CD4-positive, alpha-beta memory T cell (primary cell): ENCODE results near the gene SMIM36. TPM values are rescaled to one million over a fixed set of nuclear protein-coding genes. Genes with fewer than 3 reads are reported as not detected.

Experiments
- CTCF ChIA-PET: fragments of 350-600 bp; sonication (Branson Sonifier 250); formaldehyde crosslinking; loops from one replicate; lab custom pipeline; 2021; ENCODE audit warnings: inconsistent platforms; ENCODE audit not compliant: partially characterized antibody; lab: Charles Lee
- POLR2A ChIA-PET: fragments of 350-600 bp; sonication (Branson Sonifier 250); formaldehyde crosslinking; loops from one replicate; lab custom pipeline; 2021; ENCODE audit not compliant: partially characterized antibody; lab: Charles Lee
- DNase-seq, 5 donors: peaks; one replicate each; pipeline versions ENCODE4 v3.0.0 to v3.0.0-alpha.2; 2020 to 2022; ENCODE audit warnings: mixed read lengths in 1 of 5
- H3K27ac ChIP-seq: one replicate; pipeline ENCODE4 v1.7.0; 2013; ENCODE audit warnings: low read depth, low read length
- H3K27me3 ChIP-seq: 2 replicates; pipeline ENCODE4 v1.7.0; 2013; ENCODE audit warnings: mild to moderate bottlenecking, low read length, moderate library complexity; ENCODE audit not compliant: insufficient read depth
- H3K36me3 ChIP-seq: 2 replicates; pipeline ENCODE4 v1.7.0; 2013; ENCODE audit warnings: mild to moderate bottlenecking, low read length, moderate library complexity; ENCODE audit not compliant: insufficient read depth
- H3K4me1 ChIP-seq: 2 replicates; pipeline ENCODE4 v1.7.0; 2013; ENCODE audit warnings: mild to moderate bottlenecking, low read length, moderate library complexity; ENCODE audit not compliant: insufficient read depth
- H3K4me3 ChIP-seq, 2 donors: one replicate each; pipeline ENCODE4 v1.7.0; 2013; ENCODE audit warnings: low read length in 2 of 2, mild to moderate bottlenecking in 1 of 2
- H3K9me3 ChIP-seq, 2 donors: one replicate each; pipeline ENCODE4 v1.7.0; 2013; ENCODE audit warnings: low read length in 2 of 2, control low read depth in 1 of 2; ENCODE audit not compliant: control insufficient read depth in 1 of 2
- H3K27ac Mint-ChIP-seq, 7 donors: one replicate each; pipeline ENCODE4 v1.8.0; 2020 to 2021; ENCODE audit warnings: mixed read lengths in 7 of 7, mild to moderate bottlenecking in 6 of 7, inconsistent platforms in 3 of 7, moderate library complexity in 3 of 7
- H3K27me3 Mint-ChIP-seq, 2 donors: one replicate each; pipeline ENCODE4 v1.8.0; 2020 to 2021; ENCODE audit warnings: mixed read lengths in 2 of 2
- H3K36me3 Mint-ChIP-seq, 2 donors: one replicate each; pipeline ENCODE4 v1.8.0; 2020 to 2021; ENCODE audit warnings: mixed read lengths in 2 of 2, inconsistent platforms in 1 of 2, mild to moderate bottlenecking in 1 of 2
- H3K4me1 Mint-ChIP-seq, 4 donors: one replicate each; pipeline ENCODE4 v1.8.0; 2020 to 2021; ENCODE audit warnings: mixed read lengths in 4 of 4, mild to moderate bottlenecking in 1 of 4
- H3K4me3 Mint-ChIP-seq, 8 donors: one replicate each; pipeline ENCODE4 v1.8.0; 2020 to 2021; ENCODE audit warnings: mixed read lengths in 8 of 8, mild to moderate bottlenecking in 7 of 8, moderate library complexity in 6 of 8, inconsistent platforms in 3 of 8
- H3K9me3 Mint-ChIP-seq, 8 donors: one replicate each; pipeline ENCODE4 v1.8.0; 2020 to 2021; ENCODE audit warnings: mixed read lengths in 8 of 8, mild to moderate bottlenecking in 5 of 8, inconsistent platforms in 3 of 8, moderate library complexity in 1 of 8
- intact Hi-C: fragments of 100-400 bp; cut with micrococcal nuclease; formaldehyde crosslinking; loops from one replicate; pipeline ENCODE4 v1.15.1; 2023
- polyA plus RNA-seq, 2 donors: library from polyadenylated mRNA; unstranded; fragments of 300-500 nt; fragmentation: Illumina TruSeq; gene quantifications; one replicate each; pipeline ENCODE4 v1.2.3, GENCODE V29; 2021
- total RNA-seq, 2 experiments: library from RNA; stranded (reverse); gene quantifications; one replicate each; pipeline ENCODE4 v1.2.3, GENCODE V29; 2021

SMIM36 gene
- total and polyA plus RNA-seq, 4 experiments from 2014 or later, result not detected

DNA sequence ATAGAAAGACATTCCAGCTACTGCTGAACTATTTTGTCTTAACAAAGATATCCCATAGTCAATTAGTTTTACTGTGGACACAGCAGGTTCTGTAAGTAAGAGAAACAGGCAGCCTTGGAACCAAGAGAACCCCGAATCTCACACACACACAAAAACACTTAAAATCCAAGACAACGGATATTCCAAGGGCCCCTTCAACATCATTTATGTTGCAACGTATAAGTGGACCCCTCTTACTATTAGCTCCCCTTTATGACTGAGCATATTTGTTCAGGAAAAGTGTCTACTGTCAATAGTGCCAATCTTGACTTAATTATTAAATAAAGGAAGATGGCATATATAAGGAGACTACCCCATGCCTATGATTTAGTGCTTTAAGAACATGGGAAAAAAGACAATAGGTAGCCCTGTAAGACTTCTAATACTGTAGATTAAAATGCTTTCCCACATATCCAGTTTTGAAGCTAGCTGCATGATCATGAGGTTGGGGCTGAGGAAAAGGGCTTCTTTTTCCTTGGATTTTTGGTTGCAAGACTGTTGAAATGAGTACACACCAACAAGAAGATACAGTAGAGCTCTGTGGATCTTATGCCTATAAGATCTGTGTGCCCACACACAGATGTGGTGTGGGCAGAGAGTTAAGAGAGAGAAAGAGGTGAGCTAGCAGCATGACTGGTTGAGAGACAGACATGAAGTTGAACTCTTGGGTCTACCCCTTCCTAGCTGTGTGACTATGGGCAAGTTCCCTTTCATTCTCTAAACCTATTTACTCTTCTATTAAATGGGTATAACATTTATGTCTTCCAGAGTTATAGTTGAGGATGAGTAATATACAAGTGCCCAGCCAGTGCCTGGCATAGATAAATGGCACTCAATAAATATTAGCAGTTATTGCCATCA lies 92.6 kb downstream of the SMIM36 start:
- peak overlapping the region in 6 of 7 donors; percentile 1 to 96 (median 92) for H3K27ac Mint-ChIP-seq
- no peak overlapping the region for H3K4me3 ChIP-seq
- peak overlapping the region in 4 of 8 donors; percentile 43 to 96 (median 62) for H3K4me3 Mint-ChIP-seq
- no peaks in the 10 kb centered on the region for H3K9me3 Mint-ChIP-seq
- peaks cover 20% of the 10 kb centered on the region for H3K4me1 ChIP-seq
- peaks cover 7% of the 10 kb centered on the region for H3K27me3 ChIP-seq
- intact Hi-C loops, result no loop called here
- POLR2A ChIA-PET, result no interaction called here
- no peaks in the 10 kb centered on the region for H3K36me3 ChIP-seq
- CTCF ChIA-PET, result interaction anchor here (0.9 to 1.7 kb wide), 3 partner anchors 12 to 316 kb away, joined by 3 read pairs; no protein-coding TSS in a partner anchor
- no peak overlapping the region for H3K27ac ChIP-seq
- DNase-seq, result no peak
- peaks cover 5 to 7% of the 10 kb centered on the region in 2 donors for H3K27me3 Mint-ChIP-seq
- no peaks in the 10 kb centered on the region for H3K9me3 ChIP-seq
- H3K4me1 Mint-ChIP-seq, result peaks cover 33 to 53% (median 38%) of the 10 kb centered on the region in 4 donors
- peaks cover 0 to 16% of the 10 kb centered on the region in 2 donors for H3K36me3 Mint-ChIP-seq

DNA sequence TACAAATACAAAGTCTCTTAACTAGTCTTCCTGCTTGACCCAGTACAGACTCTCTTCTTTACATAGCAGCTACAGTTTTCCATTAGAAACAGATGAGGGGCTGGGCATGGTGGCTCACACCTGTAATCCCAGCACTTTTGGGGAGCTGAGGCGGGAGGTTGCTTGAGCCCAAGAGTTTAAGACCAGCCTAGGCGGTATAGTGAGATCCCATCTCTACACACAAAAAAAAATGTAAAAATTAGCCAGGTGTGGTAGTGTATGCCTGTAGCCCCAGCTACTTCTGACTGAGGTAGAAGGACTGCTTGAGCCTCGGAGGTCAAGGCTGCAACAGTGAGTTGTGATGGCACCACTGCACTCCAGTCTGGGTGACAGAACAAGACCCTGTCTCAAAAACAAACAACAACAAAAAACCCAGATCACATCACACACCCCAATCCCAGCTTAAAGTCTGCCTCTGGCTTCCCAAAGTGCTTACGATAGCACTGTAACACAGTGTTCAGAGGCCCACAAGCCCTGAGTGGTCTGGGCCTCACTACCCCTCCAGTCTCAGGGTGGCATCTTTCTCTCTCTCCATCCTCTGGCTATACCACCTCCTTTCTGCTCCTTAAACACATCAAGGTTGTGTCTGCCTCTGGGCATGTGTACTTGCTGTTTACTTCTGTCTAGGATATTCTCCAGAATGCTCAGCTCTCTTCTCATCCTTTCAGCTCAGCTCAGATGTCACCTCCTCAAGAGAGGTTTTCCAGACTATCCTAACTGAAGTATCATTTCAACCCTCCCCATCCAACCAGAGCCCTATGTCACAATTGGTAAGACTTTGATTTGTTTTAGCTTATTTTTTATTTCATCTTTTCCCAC lies 93.6 kb downstream of the SMIM36 start:
- peaks cover 20% of the 10 kb centered on the region for H3K4me1 ChIP-seq
- H3K36me3 ChIP-seq, result no peaks in the 10 kb centered on the region
- ChIA-PET POLR2A (interaction anchor here (1.0 kb wide), 1 partner anchor 180 kb away, joined by 3 read pairs; no protein-coding TSS in a partner anchor), CTCF (interaction anchor here (0.9 to 1.7 kb wide), 2 partner anchors 12 to 97 kb away, joined by 3 read pairs; no protein-coding TSS in a partner anchor)
- peak overlapping the region in 1 of 8 donors; percentile 4 for H3K4me3 Mint-ChIP-seq
- H3K4me3 ChIP-seq, result no peak overlapping the region
- peaks cover 0 to 3% of the 10 kb centered on the region in 2 donors for H3K27me3 Mint-ChIP-seq
- intact Hi-C loops, result no loop called here
- H3K27ac Mint-ChIP-seq, result peak overlapping the region in 6 of 7 donors; percentile 14 to 83 (median 31)
- no peak for DNase-seq
- peaks cover 33 to 53% (median 38%) of the 10 kb centered on the region in 4 donors for H3K4me1 Mint-ChIP-seq
- no peaks in the 10 kb centered on the region for H3K9me3 Mint-ChIP-seq
- no peaks in the 10 kb centered on the region for H3K27me3 ChIP-seq
- no peaks in the 10 kb centered on the region for H3K9me3 ChIP-seq
- no peak overlapping the region for H3K27ac ChIP-seq
- peaks cover 0 to 23% of the 10 kb centered on the region in 2 donors for H3K36me3 Mint-ChIP-seq

DNA sequence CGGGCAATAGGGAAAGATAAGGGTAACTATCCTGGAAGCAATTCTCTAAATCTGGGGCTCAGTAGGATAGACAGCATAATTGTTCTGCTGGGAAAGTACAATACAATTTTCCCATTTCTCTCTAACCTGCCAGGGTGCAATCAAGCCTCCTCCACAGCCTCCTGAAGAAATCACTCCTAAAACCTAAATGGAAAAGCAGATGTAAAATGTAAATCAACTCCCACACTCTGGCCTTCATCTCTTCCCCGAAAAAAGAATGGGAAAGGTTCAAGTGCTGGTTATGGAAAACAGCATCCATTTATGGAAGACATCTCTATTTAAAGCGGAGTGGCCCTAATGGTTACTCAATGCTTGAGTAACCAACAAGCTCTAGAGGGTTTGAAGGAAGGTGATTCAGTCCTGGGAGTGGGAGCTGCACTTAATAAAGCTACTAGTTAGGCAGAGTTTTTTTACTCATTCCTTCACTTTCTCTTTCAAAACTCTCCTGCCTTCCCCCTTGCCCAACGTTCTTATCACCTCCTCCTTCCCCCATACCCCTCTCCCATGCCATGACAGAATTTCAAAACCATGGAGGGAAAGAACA lies 94.7 kb downstream of the SMIM36 start:
- H3K4me3 Mint-ChIP-seq, result peak overlapping the region in 2 of 8 donors; percentile 28 to 65
- no peaks in the 10 kb centered on the region for H3K9me3 Mint-ChIP-seq
- no peak for DNase-seq
- peaks cover 11% of the 10 kb centered on the region for H3K36me3 ChIP-seq
- H3K27me3 Mint-ChIP-seq, result no peaks in the 10 kb centered on the region
- no peaks in the 10 kb centered on the region for H3K9me3 ChIP-seq
- no peak overlapping the region for H3K4me3 ChIP-seq
- CTCF ChIA-PET, result no interaction called here
- H3K27me3 ChIP-seq, result no peaks in the 10 kb centered on the region
- H3K4me1 Mint-ChIP-seq, result peaks cover 31 to 49% (median 35%) of the 10 kb centered on the region in 4 donors
- no peak overlapping the region for H3K27ac ChIP-seq
- peak overlapping the region in 2 of 7 donors; percentile 27 to 36 for H3K27ac Mint-ChIP-seq
- intact Hi-C loops, result no loop called here
- H3K36me3 Mint-ChIP-seq, result peaks cover 6 to 29% of the 10 kb centered on the region in 2 donors
- POLR2A ChIA-PET, result no interaction called here
- H3K4me1 ChIP-seq, result peaks cover 20% of the 10 kb centered on the region

DNA sequence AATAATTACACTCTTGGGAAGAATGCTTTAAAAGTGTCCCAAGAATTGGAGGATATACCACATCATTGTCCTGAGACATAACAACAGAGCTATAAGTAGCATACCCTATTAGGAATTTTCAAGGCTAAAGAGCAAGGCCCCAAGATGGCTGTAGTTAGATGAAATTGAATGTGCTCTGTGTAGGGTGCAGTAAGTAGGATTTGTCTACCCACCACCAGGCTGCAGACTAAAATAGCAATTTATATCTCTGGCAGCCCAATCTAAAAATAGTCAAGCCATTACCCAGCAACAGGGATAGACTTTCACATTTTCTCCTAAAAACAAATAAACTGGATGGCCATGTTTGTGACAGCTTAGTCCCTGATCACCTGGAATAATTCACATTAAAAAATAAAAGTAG lies 95.3 kb downstream of the SMIM36 start:
- Mint-ChIP-seq H3K27me3 (no peaks in the 10 kb centered on the region), H3K4me1 (peaks cover 31 to 49% (median 35%) of the 10 kb centered on the region in 4 donors), H3K36me3 (peaks cover 6 to 31% of the 10 kb centered on the region in 2 donors), H3K27ac (no peak overlapping the region), H3K9me3 (no peaks in the 10 kb centered on the region), H3K4me3 (no peak overlapping the region)
- Histone ChIP-seq H3K9me3 (no peaks in the 10 kb centered on the region), H3K36me3 (peaks cover 16% of the 10 kb centered on the region), H3K4me3 (no peak overlapping the region), H3K4me1 (peaks cover 20% of the 10 kb centered on the region), H3K27me3 (no peaks in the 10 kb centered on the region), H3K27ac (no peak overlapping the region)
- intact Hi-C loops, result no loop called here
- no peak for DNase-seq
- ChIA-PET POLR2A (no interaction called here), CTCF (no interaction called here)

DNA sequence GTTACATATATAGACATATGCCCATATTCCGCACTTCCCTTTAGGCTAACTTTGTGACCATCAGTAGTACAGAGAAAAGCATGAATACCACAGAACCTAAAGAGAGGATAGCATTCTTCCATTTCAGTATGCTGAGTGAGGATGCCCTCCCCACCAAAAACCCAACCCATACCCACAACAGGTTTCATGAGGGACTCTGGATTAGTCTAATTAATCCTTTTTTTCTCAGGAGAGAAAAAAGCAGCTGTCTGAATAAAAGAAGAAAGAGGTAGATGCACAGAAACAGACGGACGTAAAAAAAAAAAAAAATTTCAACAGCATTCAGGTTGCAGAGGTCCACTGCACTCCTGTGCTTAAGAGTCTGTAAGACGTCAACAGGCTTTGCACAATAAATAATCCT lies 96.3 kb downstream of the SMIM36 start:
- no peak for DNase-seq
- H3K4me3 ChIP-seq, result no peak overlapping the region
- H3K36me3 Mint-ChIP-seq, result peaks cover 9 to 34% of the 10 kb centered on the region in 2 donors
- H3K9me3 Mint-ChIP-seq, result no peaks in the 10 kb centered on the region
- H3K27me3 ChIP-seq, result no peaks in the 10 kb centered on the region
- peaks cover 25 to 39% (median 29%) of the 10 kb centered on the region in 4 donors for H3K4me1 Mint-ChIP-seq
- peaks cover 26% of the 10 kb centered on the region for H3K36me3 ChIP-seq
- no peaks in the 10 kb centered on the region for H3K27me3 Mint-ChIP-seq
- intact Hi-C loops, result no loop called here
- ChIA-PET POLR2A (no interaction called here), CTCF (interaction anchor here (0.6 kb wide), 1 partner anchor 32 kb away, joined by 3 read pairs; no protein-coding TSS in a partner anchor)
- no peak overlapping the region for H3K4me3 Mint-ChIP-seq
- H3K4me1 ChIP-seq, result peaks cover 13% of the 10 kb centered on the region
- no peak overlapping the region for H3K27ac ChIP-seq
- H3K9me3 ChIP-seq, result no peaks in the 10 kb centered on the region
- H3K27ac Mint-ChIP-seq, result peak overlapping the region in 1 of 7 donors; percentile 30

DNA sequence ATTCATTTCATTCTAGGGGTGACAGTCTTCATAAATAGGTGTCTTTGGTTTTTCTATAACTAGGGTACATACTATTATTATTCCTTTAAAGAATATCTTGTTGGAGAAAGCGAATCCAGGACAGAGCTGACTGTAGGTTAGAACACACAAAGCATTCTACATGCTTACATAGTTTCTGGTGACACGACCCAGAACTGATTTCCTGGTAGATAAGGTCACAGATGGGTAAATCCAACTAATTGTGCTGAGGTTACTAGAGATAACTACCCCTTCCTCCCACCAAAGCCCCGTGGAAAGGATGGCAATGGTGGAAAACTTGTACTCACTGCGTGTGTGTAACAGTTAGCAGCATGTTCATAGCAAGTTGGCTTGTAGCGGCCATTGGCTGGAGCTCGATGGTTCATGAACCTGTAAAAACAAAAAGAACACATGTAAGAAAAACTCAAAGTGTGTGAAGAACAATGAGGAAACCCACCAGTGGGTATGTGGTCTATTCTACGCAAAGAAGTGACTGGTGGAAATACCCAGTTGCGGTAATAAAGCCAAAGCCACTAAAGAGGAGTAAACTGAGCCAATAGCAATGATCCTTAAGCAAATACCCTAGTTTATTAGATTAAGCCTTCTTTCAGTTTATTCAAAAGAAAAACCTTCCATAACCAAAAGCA lies 97.3 kb downstream of the SMIM36 start:
- H3K4me1 Mint-ChIP-seq, result peaks cover 15 to 29% (median 19%) of the 10 kb centered on the region in 4 donors
- peak overlapping the region in 4 of 7 donors; percentile 14 to 77 (median 50) for H3K27ac Mint-ChIP-seq
- ChIA-PET POLR2A (no interaction called here), CTCF (no interaction called here)
- H3K36me3 ChIP-seq, result peaks cover 30% of the 10 kb centered on the region
- intact Hi-C loops, result no loop called here
- H3K9me3 ChIP-seq, result no peaks in the 10 kb centered on the region
- no peaks in the 10 kb centered on the region for H3K27me3 Mint-ChIP-seq
- H3K4me1 ChIP-seq, result peaks cover 3% of the 10 kb centered on the region
- H3K4me3 ChIP-seq, result no peak overlapping the region
- H3K27ac ChIP-seq, result no peak overlapping the region
- H3K4me3 Mint-ChIP-seq, result no peak overlapping the region
- peaks cover 18 to 44% of the 10 kb centered on the region in 2 donors for H3K36me3 Mint-ChIP-seq
- H3K9me3 Mint-ChIP-seq, result no peaks in the 10 kb centered on the region
- DNase-seq, result peak in 4 of 5 donors; percentile 4 to 40 (median 25)
- H3K27me3 ChIP-seq, result no peaks in the 10 kb centered on the region
